ENCODE data around the gene PLPP4.

DNA sequence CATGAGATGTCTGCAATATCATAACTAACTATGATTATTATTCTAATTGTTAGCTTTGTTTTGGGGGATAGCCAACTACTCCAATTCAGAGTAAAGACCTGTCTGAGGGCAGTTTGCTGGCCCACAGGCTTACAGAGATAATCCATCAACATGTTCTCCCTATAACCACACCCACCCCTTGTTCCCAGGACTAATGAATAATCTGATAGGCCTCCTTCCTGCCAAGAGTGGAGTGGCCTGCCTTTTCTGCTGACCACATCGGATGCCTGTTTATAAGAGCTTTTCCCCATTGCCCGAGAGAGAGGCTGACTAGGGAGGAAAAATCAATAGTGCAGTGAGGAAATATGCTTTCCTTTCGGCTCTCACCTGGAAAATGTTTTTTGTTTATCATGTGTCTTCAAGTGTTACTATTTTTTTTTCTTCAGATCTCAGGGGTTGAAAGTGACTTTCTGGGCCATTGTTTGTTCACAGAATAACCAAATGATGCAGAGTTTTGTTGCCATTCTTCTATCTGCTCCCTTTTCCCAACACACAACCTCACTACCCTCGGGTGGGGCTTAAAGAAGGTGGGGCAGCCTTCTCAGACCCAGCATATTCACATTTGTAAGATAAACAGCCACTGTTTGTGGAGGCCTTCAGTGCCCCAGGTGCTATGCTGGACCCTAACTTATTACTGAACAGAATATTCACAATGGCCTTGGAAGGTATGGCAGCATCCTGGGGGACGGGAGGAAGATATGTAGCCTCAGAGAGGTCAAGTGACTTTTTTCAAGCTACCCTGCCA, 38.4 kb downstream of the PLPP4 start:
- TF ChIP-seq POLR2A (IDR thresholded peaks at IDR 0.05) (no peak), POLR2AphosphoS5 (IDR thresholded peaks at IDR 0.05) (no peak)
- TF ChIP-seq, protein P1, sequence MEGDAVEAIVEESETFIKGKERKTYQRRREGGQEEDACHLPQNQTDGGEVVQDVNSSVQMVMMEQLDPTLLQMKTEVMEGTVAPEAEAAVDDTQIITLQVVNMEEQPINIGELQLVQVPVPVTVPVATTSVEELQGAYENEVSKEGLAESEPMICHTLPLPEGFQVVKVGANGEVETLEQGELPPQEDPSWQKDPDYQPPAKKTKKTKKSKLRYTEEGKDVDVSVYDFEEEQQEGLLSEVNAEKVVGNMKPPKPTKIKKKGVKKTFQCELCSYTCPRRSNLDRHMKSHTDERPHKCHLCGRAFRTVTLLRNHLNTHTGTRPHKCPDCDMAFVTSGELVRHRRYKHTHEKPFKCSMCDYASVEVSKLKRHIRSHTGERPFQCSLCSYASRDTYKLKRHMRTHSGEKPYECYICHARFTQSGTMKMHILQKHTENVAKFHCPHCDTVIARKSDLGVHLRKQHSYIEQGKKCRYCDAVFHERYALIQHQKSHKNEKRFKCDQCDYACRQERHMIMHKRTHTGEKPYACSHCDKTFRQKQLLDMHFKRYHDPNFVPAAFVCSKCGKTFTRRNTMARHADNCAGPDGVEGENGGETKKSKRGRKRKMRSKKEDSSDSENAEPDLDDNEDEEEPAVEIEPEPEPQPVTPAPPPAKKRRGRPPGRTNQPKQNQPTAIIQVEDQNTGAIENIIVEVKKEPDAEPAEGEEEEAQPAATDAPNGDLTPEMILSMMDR (IDR thresholded peaks at IDR 0.05): no peak

Data from upper lobe of left lung (tissue), 4 donors.